Ectodermal cell (in vitro differentiated cells): ENCODE measurements around the gene RRP15. TPM values are rescaled to one million over a fixed set of nuclear protein-coding genes. Genes with fewer than 3 reads are reported as not detected.

Source experiments
- H3K27ac ChIP-seq: 2 replicates; pipeline ENCODE4 v1.7.0; 2013; ENCODE audit warnings: mild to moderate bottlenecking, low read depth, low read length; ENCODE audit not compliant: insufficient read depth, poor library complexity, severe bottlenecking
- H3K27me3 ChIP-seq: 2 replicates; pipeline ENCODE4 v1.7.0; 2013; ENCODE audit warnings: mild to moderate bottlenecking, low read length; ENCODE audit not compliant: insufficient read depth, control insufficient read depth, poor library complexity, severe bottlenecking
- H3K36me3 ChIP-seq: one replicate; pipeline ENCODE4 v1.7.0; 2013; ENCODE audit warnings: low read length; ENCODE audit not compliant: control insufficient read depth, insufficient read depth
- H3K4me1 ChIP-seq: one replicate; pipeline ENCODE4 v1.7.0; 2013; ENCODE audit warnings: low read length; ENCODE audit not compliant: control insufficient read depth, insufficient read depth
- H3K4me3 ChIP-seq: 2 replicates; pipeline ENCODE4 v1.7.0; 2013; ENCODE audit warnings: low read depth, low read length, control low read depth; ENCODE audit not compliant: insufficient read depth
- H3K9me3 ChIP-seq: 2 replicates; pipeline ENCODE4 v1.7.0; 2013; ENCODE audit warnings: mild to moderate bottlenecking, low read length, moderate library complexity; ENCODE audit not compliant: control insufficient read depth
- WGBS, 2 experiments: methylation state at CpG; one replicate each; pipeline ENCODE4 v1.1.7; 2013; ENCODE audit warnings: missing lambda C conversion rate in 2 of 2; 5-methylcytosine and 5-hydroxymethylcytosine counted together
- polyA plus RNA-seq, 4 experiments: library from polyadenylated mRNA; stranded (reverse); fragments of 50-300 nt; gene quantifications; one replicate each; pipeline ENCODE4 v1.2.3, GENCODE V29; 2013

Gene RRP15, protein sequence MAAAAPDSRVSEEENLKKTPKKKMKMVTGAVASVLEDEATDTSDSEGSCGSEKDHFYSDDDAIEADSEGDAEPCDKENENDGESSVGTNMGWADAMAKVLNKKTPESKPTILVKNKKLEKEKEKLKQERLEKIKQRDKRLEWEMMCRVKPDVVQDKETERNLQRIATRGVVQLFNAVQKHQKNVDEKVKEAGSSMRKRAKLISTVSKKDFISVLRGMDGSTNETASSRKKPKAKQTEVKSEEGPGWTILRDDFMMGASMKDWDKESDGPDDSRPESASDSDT
- polyA plus RNA-seq (2013, experiment 1 of 4), result 24.4 TPM
- 23.5 TPM for polyA plus RNA-seq (2013, experiment 2 of 4)
- polyA plus RNA-seq (2013, experiment 3 of 4), result 14.6 TPM
- polyA plus RNA-seq (2013, experiment 4 of 4), result 16.4 TPM

- Histone ChIP-seq H3K4me1 (peaks cover 3% of the 10 kb centered on the region), H3K27ac (peak within 1 kb of the TSS; percentile 33), H3K36me3 (no peaks in the 10 kb centered on the region), H3K27me3 (peaks cover 4% of the 10 kb centered on the region), H3K4me3 (peak within 1 kb of the TSS; percentile 90), H3K9me3 (no peaks in the 10 kb centered on the region)
- 1% methylated on average over 44 to 45 of the region's 45 CpGs for WGBS, 2 experiments
These were observed at the start of gene RRP15 for GRCh38 chr1:218284917-218285635. Gene RRP15 (plus strand): TSS chr1:218285293. CDS start chr1:218285317, 24 bp downstream.

- no peaks in the 10 kb centered on the region for H3K9me3 ChIP-seq
- no peak overlapping the region for H3K4me3 ChIP-seq
- no peak overlapping the region for H3K27ac ChIP-seq
- H3K36me3 ChIP-seq, result no peaks in the 10 kb centered on the region
- WGBS, 2 experiments, result 76% methylated on average over 2 to 3 of the region's 3 CpGs
- no peaks in the 10 kb centered on the region for H3K4me1 ChIP-seq
- no peaks in the 10 kb centered on the region for H3K27me3 ChIP-seq
These were observed 42.9 kb upstream of the RRP15 start for GRCh38 chr1:218242171-218242570.

- no peak overlapping the region for H3K27ac ChIP-seq
- H3K36me3 ChIP-seq, result no peaks in the 10 kb centered on the region
- H3K4me1 ChIP-seq, result no peaks in the 10 kb centered on the region
- no peaks in the 10 kb centered on the region for H3K27me3 ChIP-seq
- H3K4me3 ChIP-seq, result no peak overlapping the region
- no peaks in the 10 kb centered on the region for H3K9me3 ChIP-seq
These were observed 37.8 kb upstream of the RRP15 start for GRCh38 chr1:218247339-218247738.

- H3K27ac ChIP-seq, result no peak overlapping the region
- WGBS, 2 experiments, result 94% methylated on average over 6 of the region's 6 CpGs
- no peaks in the 10 kb centered on the region for H3K27me3 ChIP-seq
- H3K4me3 ChIP-seq, result no peak overlapping the region
- no peaks in the 10 kb centered on the region for H3K9me3 ChIP-seq
- H3K36me3 ChIP-seq, result no peaks in the 10 kb centered on the region
- H3K4me1 ChIP-seq, result no peaks in the 10 kb centered on the region
These were observed 35.6 kb upstream of the RRP15 start for GRCh38 chr1:218249338-218250140.

DNA sequence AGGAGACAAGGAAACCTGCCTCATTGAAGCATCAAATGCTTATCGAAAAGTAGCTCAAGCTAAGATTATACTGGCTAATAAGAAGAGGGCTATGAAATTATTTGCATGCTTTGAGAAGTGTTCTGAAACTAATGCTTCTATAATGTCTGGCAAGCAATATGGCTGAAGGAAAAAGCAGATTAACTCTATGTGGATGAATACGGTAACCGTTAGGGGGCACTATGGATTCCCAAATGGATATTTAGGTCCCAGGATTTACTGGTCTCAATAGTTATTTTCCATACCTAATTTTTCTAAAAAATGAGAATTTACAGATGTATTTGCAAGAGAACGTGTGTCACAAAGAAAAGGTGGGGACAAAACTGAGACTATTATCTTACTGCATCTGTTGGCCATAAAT is 34.6 kb upstream of the RRP15 start:
- Histone ChIP-seq H3K4me1 (no peaks in the 10 kb centered on the region), H3K27ac (no peak overlapping the region), H3K27me3 (no peaks in the 10 kb centered on the region), H3K9me3 (no peaks in the 10 kb centered on the region), H3K4me3 (no peak overlapping the region), H3K36me3 (no peaks in the 10 kb centered on the region)
- 82 to 93% methylated on average over 4 of the region's 4 CpGs for WGBS, 2 experiments

GRCh38 chr1:218254296-218254946 is 30.7 kb upstream of the RRP15 start:
- 77 to 79% methylated on average over 7 of the region's 8 CpGs for WGBS, 2 experiments
- H3K36me3 ChIP-seq, result no peaks in the 10 kb centered on the region
- H3K27ac ChIP-seq, result no peak overlapping the region
- H3K9me3 ChIP-seq, result no peaks in the 10 kb centered on the region
- no peaks in the 10 kb centered on the region for H3K4me1 ChIP-seq
- H3K27me3 ChIP-seq, result no peaks in the 10 kb centered on the region
- no peak overlapping the region for H3K4me3 ChIP-seq

DNA sequence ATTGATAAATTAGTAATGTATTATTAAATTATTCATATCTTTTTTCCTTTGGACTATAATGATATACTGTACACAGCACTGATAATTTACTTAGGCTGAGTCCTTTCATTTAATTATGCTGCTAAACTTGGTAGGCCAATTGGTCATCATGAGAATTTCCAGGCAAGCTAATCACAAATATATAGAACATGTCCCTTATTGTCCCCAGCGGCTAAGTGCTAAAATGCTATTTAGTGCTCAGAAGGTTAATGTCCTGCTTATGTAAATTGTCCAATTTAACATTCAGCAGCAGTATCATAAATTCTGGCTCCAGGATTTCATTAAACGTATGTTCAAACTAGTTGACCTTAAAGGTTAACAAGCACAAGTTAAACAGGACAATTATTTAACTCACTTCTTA is 30.0 kb upstream of the RRP15 start:
- H3K27me3 ChIP-seq, result no peaks in the 10 kb centered on the region
- H3K9me3 ChIP-seq, result no peaks in the 10 kb centered on the region
- no peaks in the 10 kb centered on the region for H3K4me1 ChIP-seq
- H3K4me3 ChIP-seq, result no peak overlapping the region
- H3K36me3 ChIP-seq, result no peaks in the 10 kb centered on the region
- 96 to 100% methylated on average over 2 of the region's 2 CpGs for WGBS, 2 experiments
- H3K27ac ChIP-seq, result no peak overlapping the region

- Histone ChIP-seq H3K4me1 (no peaks in the 10 kb centered on the region), H3K36me3 (no peaks in the 10 kb centered on the region), H3K4me3 (no peak overlapping the region), H3K27me3 (no peaks in the 10 kb centered on the region), H3K27ac (no peak overlapping the region), H3K9me3 (no peaks in the 10 kb centered on the region)
- no CpG with 5 or more reads among the region's 1 CpG for WGBS, 2 experiments
These were observed 27.7 kb upstream of the RRP15 start for GRCh38 chr1:218257371-218257770.

DNA sequence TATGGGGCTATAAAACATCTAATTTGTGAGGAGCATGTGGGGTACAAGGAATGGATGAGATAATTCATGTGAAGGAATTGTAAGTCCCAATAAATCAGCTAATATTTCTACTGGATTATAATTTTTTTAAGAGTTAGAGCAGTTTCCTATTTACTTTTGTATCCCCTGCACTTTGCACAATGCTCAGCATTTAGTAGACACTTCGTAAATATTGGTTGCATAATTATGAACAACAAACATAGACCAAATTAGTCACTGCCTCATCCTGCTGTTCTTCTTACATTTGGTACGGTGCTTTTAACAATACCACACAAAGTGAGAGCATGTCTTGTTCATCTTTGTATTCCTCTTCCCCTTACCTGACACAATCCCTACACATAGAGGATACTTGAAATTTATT is 27.1 kb upstream of the RRP15 start:
- Histone ChIP-seq H3K4me1 (no peaks in the 10 kb centered on the region), H3K27ac (no peak overlapping the region)
- WGBS, 2 experiments, result 87 to 100% methylated on average over 2 of the region's 2 CpGs

More for the DNA sequence above, 27.1 kb upstream of the RRP15 start:
- Histone ChIP-seq H3K4me3 (no peak overlapping the region), H3K36me3 (no peaks in the 10 kb centered on the region), H3K27me3 (no peaks in the 10 kb centered on the region), H3K9me3 (no peaks in the 10 kb centered on the region)
